ENCODE data around the gene DMD. TPM values are rescaled to one million over a fixed set of nuclear protein-coding genes. Genes with fewer than 3 reads are reported as not detected.

Gene DMD
- total RNA-seq, 1 experiment from 2014 or later: 19.3 TPM

DNA sequence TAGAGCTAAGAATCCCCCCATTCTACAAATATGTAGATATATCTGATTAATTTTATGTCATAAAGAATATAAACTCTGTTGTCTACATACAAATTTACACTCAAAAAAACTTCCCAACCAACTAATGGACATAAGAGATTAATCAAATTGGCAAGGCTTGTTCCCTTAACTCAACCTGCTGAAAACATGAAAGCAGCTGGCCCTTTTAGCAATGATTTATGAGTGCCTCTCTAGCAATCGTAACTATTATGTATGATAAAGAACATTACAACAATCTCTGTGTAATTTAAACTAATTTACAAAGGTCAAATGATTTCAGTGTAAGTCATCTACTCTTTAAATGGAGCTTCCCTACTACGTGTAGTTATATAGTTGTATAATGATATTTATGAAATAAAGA lies 2056.4 kb downstream of the DMD start:
- H3K36me3 Mint-ChIP-seq (ENCODE audit: insufficient read depth, unreplicated experiment): peaks cover 5% of the 10 kb centered on the region
- H3K9me3 Mint-ChIP-seq (ENCODE audit: unreplicated experiment): no peaks in the 10 kb centered on the region
- ChIA-PET POLR2A (no interaction called here), CTCF (interaction anchor here (0.5 to 1.4 kb wide), 3 partner anchors 59 to 789 kb away, joined by 3 to 4 read pairs (median 4); no protein-coding TSS in a partner anchor)
- no peaks in the 10 kb centered on the region for H3K4me1 Mint-ChIP-seq (ENCODE audit: insufficient read depth, unreplicated experiment)
- TF ChIP-seq CTCF (IDR thresholded peaks at IDR 0.05; ENCODE audit: unreplicated experiment): no peak
- DNase-seq (ENCODE audit: unreplicated experiment): no peak
- BruUV-seq (replicated peaks): no TSS peak
- no peak overlapping the region for H3K4me3 Mint-ChIP-seq (ENCODE audit: unreplicated experiment)
- intact Hi-C loops (cut with micrococcal nuclease): no loop called here
- peaks cover 32% of the 10 kb centered on the region for H3K27me3 Mint-ChIP-seq (ENCODE audit: insufficient read depth, unreplicated experiment)
- no peak overlapping the region for H3K27ac Mint-ChIP-seq (ENCODE audit: low read depth, unreplicated experiment)

GRCh38 chrX:31153475-31154047 lies 2057.8 kb downstream of the DMD start:
- Mint-ChIP-seq H3K9me3 (ENCODE audit: unreplicated experiment) (no peaks in the 10 kb centered on the region), H3K27me3 (ENCODE audit: insufficient read depth, unreplicated experiment) (peaks cover 32% of the 10 kb centered on the region), H3K4me1 (ENCODE audit: insufficient read depth, unreplicated experiment) (no peaks in the 10 kb centered on the region), H3K4me3 (ENCODE audit: unreplicated experiment) (no peak overlapping the region), H3K27ac (ENCODE audit: low read depth, unreplicated experiment) (no peak overlapping the region), H3K36me3 (ENCODE audit: insufficient read depth, unreplicated experiment) (peaks cover 5% of the 10 kb centered on the region)
- TF ChIP-seq CTCF (IDR thresholded peaks at IDR 0.05; ENCODE audit: unreplicated experiment): no peak
- BruUV-seq (replicated peaks): no TSS peak
- no peak for DNase-seq (ENCODE audit: unreplicated experiment)
- CTCF ChIA-PET: interaction anchor here (0.5 to 0.7 kb wide), 3 partner anchors 11 to 251 kb away, joined by 3 to 4 read pairs (median 3); no protein-coding TSS in a partner anchor
- POLR2A ChIA-PET: no interaction called here
- intact Hi-C loops (cut with micrococcal nuclease): no loop called here

- intact Hi-C loops (cut with micrococcal nuclease): no loop called here
- POLR2A ChIA-PET: interaction anchor here (0.6 kb wide), 1 partner anchor 64 kb away, joined by 3 read pairs; no protein-coding TSS in a partner anchor
- Mint-ChIP-seq H3K36me3 (ENCODE audit: insufficient read depth, unreplicated experiment) (peaks cover 17% of the 10 kb centered on the region), H3K9me3 (ENCODE audit: unreplicated experiment) (no peaks in the 10 kb centered on the region), H3K4me3 (ENCODE audit: unreplicated experiment) (no peak overlapping the region), H3K4me1 (ENCODE audit: insufficient read depth, unreplicated experiment) (no peaks in the 10 kb centered on the region), H3K27ac (ENCODE audit: low read depth, unreplicated experiment) (no peak overlapping the region), H3K27me3 (ENCODE audit: insufficient read depth, unreplicated experiment) (peaks cover 46% of the 10 kb centered on the region)
- CTCF ChIA-PET: interaction anchor here (1.0 to 1.4 kb wide), 2 partner anchors 108 to 113 kb away, joined by 3 to 4 read pairs; no protein-coding TSS in a partner anchor
- no TSS peak for BruUV-seq (replicated peaks)
- TF ChIP-seq CTCF (IDR thresholded peaks at IDR 0.05; ENCODE audit: unreplicated experiment): no peak
- DNase-seq (ENCODE audit: unreplicated experiment): no peak
Measured at GRCh38 chrX:31147175-31147574, 2064.2 kb downstream of the DMD start.

DNA sequence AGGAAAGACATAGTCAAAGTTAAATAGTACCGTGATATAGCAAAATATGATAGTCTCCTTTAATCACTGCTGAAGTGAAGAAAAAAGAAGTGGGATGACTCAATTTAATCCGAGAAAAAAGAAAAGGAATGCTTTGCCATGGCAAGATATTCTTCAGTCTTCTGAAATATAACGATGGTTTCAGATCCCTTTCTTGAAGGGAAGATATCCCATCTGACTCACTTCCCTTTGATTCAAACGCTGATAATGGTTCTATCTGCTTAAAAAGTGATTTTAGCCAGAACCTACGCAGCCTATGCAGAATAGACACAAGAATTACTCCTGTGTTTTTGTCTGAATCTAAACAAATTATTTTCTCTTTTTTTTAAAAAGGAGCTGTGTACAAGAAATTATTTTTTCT lies 2071.4 kb downstream of the DMD start:
- intact Hi-C loops (cut with micrococcal nuclease): no loop called here
- Mint-ChIP-seq H3K4me3 (ENCODE audit: unreplicated experiment) (no peak overlapping the region), H3K36me3 (ENCODE audit: insufficient read depth, unreplicated experiment) (peaks cover 18% of the 10 kb centered on the region), H3K9me3 (ENCODE audit: unreplicated experiment) (peaks cover 8% of the 10 kb centered on the region), H3K27ac (ENCODE audit: low read depth, unreplicated experiment) (no peak overlapping the region), H3K4me1 (ENCODE audit: insufficient read depth, unreplicated experiment) (no peaks in the 10 kb centered on the region), H3K27me3 (ENCODE audit: insufficient read depth, unreplicated experiment) (peaks cover 14% of the 10 kb centered on the region)
- no TSS peak for BruUV-seq (replicated peaks)
- CTCF ChIA-PET: interaction anchor here (1.5 kb wide), 1 partner anchor 17 kb away, joined by 4 read pairs; no protein-coding TSS in a partner anchor
- POLR2A ChIA-PET: no interaction called here
- TF ChIP-seq CTCF (IDR thresholded peaks at IDR 0.05; ENCODE audit: unreplicated experiment): no peak
- DNase-seq (ENCODE audit: unreplicated experiment): no peak

Measured in MCF 10A (cell line).